Endometrium (tissue), 2 donors: ENCODE measurements around the gene GRIN2A.

Source experiments
- FAIRE-seq: peaks from 2 replicates; lab custom pipeline; 2012; peaks lifted over from hg19 to GRCh38; lab: Jason Lieb, UNC
- donor health status: control.
- donor health status: control.

Gene GRIN2A

GRCh38 chr16:10031473-10031872, 150.8 kb downstream of the GRIN2A start:
- no peak for FAIRE-seq

GRCh38 chr16:10028644-10029043, 153.6 kb downstream of the GRIN2A start:
- FAIRE-seq: no peak

- FAIRE-seq: no peak
Measured at GRCh38 chr16:10027553-10027952, 154.7 kb downstream of the GRIN2A start.

- no peak for FAIRE-seq
Measured at GRCh38 chr16:10026593-10026992, 155.6 kb downstream of the GRIN2A start.

- FAIRE-seq: no peak
Measured at GRCh38 chr16:10022098-10022497, 160.1 kb downstream of the GRIN2A start.

GRCh38 chr16:10020866-10021265, 161.4 kb downstream of the GRIN2A start:
- no peak for FAIRE-seq

GRCh38 chr16:10016752-10017151, 165.5 kb downstream of the GRIN2A start:
- FAIRE-seq: no peak

- FAIRE-seq: no peak
Measured at GRCh38 chr16:10015397-10015796, 166.8 kb downstream of the GRIN2A start.

- FAIRE-seq: no peak
Measured at GRCh38 chr16:10013774-10014173, 168.5 kb downstream of the GRIN2A start.

GRCh38 chr16:10013364-10013763, 168.9 kb downstream of the GRIN2A start:
- FAIRE-seq: no peak

- FAIRE-seq: no peak
Measured at GRCh38 chr16:10009684-10010083, 172.5 kb downstream of the GRIN2A start.

- no peak for FAIRE-seq
Measured at GRCh38 chr16:10003486-10003885, 178.7 kb downstream of the GRIN2A start.

- FAIRE-seq: no peak
Measured at GRCh38 chr16:10001258-10001775, 180.9 kb downstream of the GRIN2A start.

- no peak for FAIRE-seq
Measured at GRCh38 chr16:9996221-9996620, 186.0 kb downstream of the GRIN2A start.

GRCh38 chr16:9992441-9992840, 189.8 kb downstream of the GRIN2A start:
- FAIRE-seq: no peak

- FAIRE-seq: no peak
Measured at GRCh38 chr16:9980981-9981380, 201.2 kb downstream of the GRIN2A start.

GRCh38 chr16:9978160-9978725, 204.0 kb downstream of the GRIN2A start:
- FAIRE-seq: no peak

GRCh38 chr16:9977333-9977897, 204.8 kb downstream of the GRIN2A start:
- no peak for FAIRE-seq

GRCh38 chr16:9976601-9977000, 205.6 kb downstream of the GRIN2A start:
- no peak for FAIRE-seq

- FAIRE-seq: no peak
Measured at GRCh38 chr16:9971907-9972306, 210.3 kb downstream of the GRIN2A start.

- FAIRE-seq: no peak
Measured at GRCh38 chr16:9970796-9971195, 211.4 kb downstream of the GRIN2A start.

GRCh38 chr16:9970244-9970643, 212.0 kb downstream of the GRIN2A start:
- FAIRE-seq: no peak

GRCh38 chr16:9969580-9969979, 212.6 kb downstream of the GRIN2A start:
- no peak for FAIRE-seq

- FAIRE-seq: no peak
Measured at GRCh38 chr16:9966569-9967157, 215.6 kb downstream of the GRIN2A start.
